H1 (cell line): Measurements from ENCODE around the gene PCDH18. TPM values are rescaled to one million over a fixed set of nuclear protein-coding genes. Genes with fewer than 3 reads are reported as not detected.

Experiments
- CHD7 ChIP-seq: fragments of 300-600 bp; sonication (generic); IDR thresholded peaks from 2 replicates; pipeline ENCODE4 v1.7.1; 2012; ENCODE audit warnings: low read length, moderate library complexity, mild to moderate bottlenecking, inconsistent platforms; ENCODE audit not compliant: insufficient replicate concordance
- polyA plus RNA-seq, 7 experiments: library from polyadenylated mRNA; depleted of rRNA in 3 of 7; stranded (reverse) in 5 of 7; unstranded in 2 of 7; fragments of >200 nt in 5 of 7; fragments of 200-250 nt in 2 of 7; gene quantifications; 1 replicate in 5 of 7; 2 replicates in 1 of 7; 4 replicates in 1 of 7; pipeline versions ENCODE4 v1.2.1 to v1.2.3, GENCODE V29; 2011 to 2013; ENCODE audit warnings: missing spikeins in 2 of 7, mixed read lengths in 2 of 7
- total RNA-seq: library from RNA; stranded (reverse); fragmentation: NEBNext Ultra II Directional; extraction: Animal tissue kit (Norgen Biotek cat#: 25700); gene quantifications from 2 replicates; pipeline ENCODE4 v1.2.1, GENCODE V29; 2021

Gene PCDH18
- total and polyA plus RNA-seq, 2 of the 8 experiments (the other 6 are each of a cell fraction or from before 2014, with no cell fraction given), result 28.8 to 41.8 TPM

- TF ChIP-seq CHD7, result no peak
Measured at GRCh38 chr4:137576446-137576845, 44.2 kb upstream of the PCDH18 start (continued).
